K562 (cell line): Measurements from ENCODE around the gene TNIK.

ENCODE experiments used
- E2F6 ChIP-seq, 2 experiments: IDR thresholded peaks; 2 replicates each; pipeline ENCODE4 v1.6.1; 2011; ENCODE audit warnings: borderline replicate concordance in 1 of 2, control low read depth in 1 of 2, low read depth in 1 of 2, low read length in 1 of 2, mild to moderate bottlenecking in 1 of 2, mixed read lengths in 1 of 2, moderate library complexity in 1 of 2; ENCODE audit not compliant: insufficient read depth in 1 of 2, insufficient read length in 1 of 2, poor library complexity in 1 of 2, severe bottlenecking in 1 of 2; ENCODE audit errors: extremely low read depth in 1 of 2
- NFYB ChIP-seq: IDR thresholded peaks from 2 replicates; pipeline ENCODE4 v1.6.1; 2011; ENCODE audit warnings: mild to moderate bottlenecking, moderate library complexity; ENCODE audit not compliant: insufficient read length; ENCODE audit errors: extremely low read depth
- ZNF75A ChIP-seq: fragments of 450-650 bp; formaldehyde crosslinking; IDR thresholded peaks from 2 replicates; pipeline ENCODE4 v1.4.0; 2020; ENCODE audit warnings: mild to moderate bottlenecking

- TF ChIP-seq ZNF75A = no peak
- no peak for TF ChIP-seq NFYB
- TF ChIP-seq E2F6 (IDR thresholded peaks at IDR 0.05; ENCODE audit: borderline replicate concordance in 1 of 2, extremely low read depth in 1 of 2, insufficient read depth in 1 of 2, insufficient read length in 1 of 2, low read depth in 1 of 2, low read length in 1 of 2, poor library complexity in 1 of 2, severe bottlenecking in 1 of 2) = no peak
Measured at GRCh38 chr3:171099911-171100310, 360.3 kb downstream of the TNIK start.
